Measurements from ENCODE around the gene XRCC4.
"Not testable (repeated sequence)": the region's sequence is repeated elsewhere in the genome, so short reads cannot be mapped to it uniquely, and the experiment has no call there.

XRCC4 gene

GRCh38 chr5:83118471-83118870, 41.1 kb downstream of the XRCC4 start:
- DNase-seq (ENCODE audit: low read depth): no peak

DNA sequence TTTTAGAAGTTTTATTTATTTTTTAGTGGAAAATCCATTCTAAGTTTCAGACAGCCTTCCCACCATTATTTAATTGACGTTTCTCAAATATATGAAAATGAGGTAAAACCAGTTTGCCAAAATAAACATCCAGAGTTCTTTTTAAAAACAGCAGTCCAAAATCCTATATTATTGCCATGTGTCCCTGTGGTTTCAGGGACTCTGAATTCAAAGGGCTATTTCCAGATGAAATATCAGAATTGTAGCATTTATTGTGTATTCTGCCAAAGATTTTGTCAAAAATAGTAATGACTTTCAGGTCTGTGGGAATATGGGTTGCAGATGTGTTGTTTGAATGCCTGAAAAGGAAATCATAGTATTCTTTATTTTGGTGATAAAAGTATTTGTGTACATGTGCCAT, 41.6 kb downstream of the XRCC4 start:
- DNase-seq (ENCODE audit: low read depth): no peak

DNA sequence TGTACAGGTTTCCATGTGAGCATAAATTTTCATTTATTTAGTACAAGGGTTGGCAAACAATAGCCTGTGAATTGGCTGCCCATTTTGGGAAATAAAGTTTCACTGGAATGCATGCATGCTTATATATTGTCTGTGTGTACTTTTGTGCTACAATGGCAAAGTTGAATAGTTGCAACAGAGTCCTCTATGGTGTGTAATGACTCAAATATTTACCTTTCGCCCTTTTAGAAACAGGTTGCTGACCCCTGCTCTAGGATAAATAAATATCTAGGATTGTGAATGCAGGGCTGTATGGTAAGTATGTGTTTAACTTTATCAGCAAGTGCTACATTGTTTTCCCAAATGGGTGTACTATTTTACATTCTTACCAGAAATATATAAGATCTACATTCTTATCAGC, 47.2 kb downstream of the XRCC4 start:
- DNase-seq (ENCODE audit: low read depth): no peak

DNA sequence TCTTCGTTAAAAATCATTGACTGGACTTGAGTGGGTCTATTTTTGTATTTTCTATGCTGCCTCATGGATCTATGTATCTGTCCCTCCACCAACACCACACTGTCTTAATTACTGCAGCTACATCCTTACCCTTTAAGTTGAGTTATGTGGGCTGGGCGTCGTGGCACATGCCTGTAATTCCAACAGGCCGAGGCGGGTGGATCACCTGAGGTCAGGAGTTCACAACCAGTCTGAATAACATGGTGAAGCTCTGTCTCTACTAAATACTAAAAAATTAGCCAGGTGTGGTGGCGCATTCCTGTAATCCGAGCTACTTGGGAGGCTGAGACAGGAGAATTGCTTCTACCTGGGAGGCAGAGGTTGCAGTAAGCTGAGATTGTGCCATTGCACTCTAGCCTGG, 48.2 kb downstream of the XRCC4 start:
- no peak for DNase-seq (ENCODE audit: low read depth)

DNA sequence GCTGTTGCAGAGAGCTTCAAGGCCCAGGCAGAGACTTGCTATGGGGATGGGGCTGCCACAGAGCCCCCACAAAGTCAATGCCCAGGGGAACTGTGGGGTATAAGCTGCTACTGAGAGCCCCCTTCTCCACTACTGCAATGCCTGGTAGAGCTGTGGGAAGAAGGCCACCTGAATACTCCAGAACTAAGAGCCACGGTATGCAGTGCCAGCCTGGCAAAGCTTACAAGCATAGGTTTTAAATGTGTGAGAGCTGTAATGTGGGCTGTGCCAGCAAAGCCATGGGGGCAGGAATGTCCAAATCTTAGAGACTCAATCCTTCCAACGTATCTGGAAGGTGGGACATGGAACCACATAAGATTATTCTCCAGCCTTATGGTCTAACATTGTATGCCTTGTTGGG, 49.2 kb downstream of the XRCC4 start:
- DNase-seq (ENCODE audit: low read depth): no peak

GRCh38 chr5:83133797-83134196, 56.5 kb downstream of the XRCC4 start:
- no peak for DNase-seq (ENCODE audit: low read depth)

DNA sequence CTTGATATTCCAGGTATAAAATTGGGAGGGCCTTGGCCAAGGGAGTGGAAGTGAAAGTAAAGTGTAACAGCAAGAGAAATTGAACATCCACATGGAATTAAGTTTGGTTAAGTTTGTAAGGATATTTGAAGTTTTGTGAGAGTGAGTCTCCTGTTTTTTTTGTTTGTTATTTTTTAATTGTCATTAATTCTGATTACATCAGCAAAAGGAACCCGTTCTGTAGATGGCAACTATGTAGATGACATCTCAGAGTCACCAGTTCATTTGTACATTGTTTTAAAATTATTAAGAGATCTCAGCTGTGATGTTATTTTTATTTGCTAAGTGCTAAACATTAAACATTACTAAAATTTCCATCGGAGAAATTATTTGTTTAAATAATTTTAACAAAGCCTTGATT, 65.2 kb downstream of the XRCC4 start:
- DNase-seq (ENCODE audit: low read depth): no peak

- DNase-seq (ENCODE audit: low read depth): no peak
These were observed 67.9 kb downstream of the XRCC4 start for GRCh38 chr5:83145241-83145640.

GRCh38 chr5:83145882-83146331, 68.6 kb downstream of the XRCC4 start:
- DNase-seq (ENCODE audit: low read depth): no peak

- no peak for DNase-seq (ENCODE audit: low read depth)
These were observed 69.1 kb downstream of the XRCC4 start for GRCh38 chr5:83146441-83146840.

DNA sequence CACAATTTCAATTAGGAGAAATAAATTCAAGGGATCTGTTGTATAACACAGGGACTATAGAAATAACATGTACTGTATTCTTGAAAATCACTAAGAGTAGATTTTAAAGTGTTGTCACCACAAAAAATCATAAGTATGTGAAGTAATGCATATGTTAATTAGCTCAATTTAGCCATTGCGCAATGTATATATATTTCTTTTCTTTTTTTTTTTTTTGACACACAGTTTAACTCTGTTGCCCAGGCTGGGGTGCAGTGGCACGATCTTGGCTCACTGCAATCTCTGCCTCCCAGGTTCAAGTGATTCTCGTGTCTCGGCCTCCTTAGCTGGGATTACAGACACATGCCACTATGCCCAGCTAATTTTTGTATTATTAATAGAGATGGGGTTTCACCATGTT, 70.2 kb downstream of the XRCC4 start:
- no peak for DNase-seq (ENCODE audit: low read depth)

DNA sequence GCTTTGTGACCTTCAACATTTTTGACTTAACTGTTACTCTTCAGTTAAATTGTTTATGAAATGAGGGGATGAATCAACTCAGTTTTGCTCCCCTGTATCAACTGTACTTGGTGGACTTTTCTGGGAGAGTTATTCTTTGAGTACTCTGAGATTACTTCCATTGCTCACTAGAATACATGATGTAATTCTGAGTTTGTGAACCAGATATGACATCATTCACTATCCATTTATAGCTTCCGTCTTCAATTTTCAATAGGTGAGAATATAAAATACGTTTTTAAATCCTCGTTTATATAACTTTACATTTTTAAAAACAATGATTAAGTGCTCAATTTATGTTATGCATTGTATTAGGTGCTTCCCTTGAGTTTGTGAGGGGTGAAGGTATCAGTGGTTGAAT, 71.0 kb downstream of the XRCC4 start:
- no peak for DNase-seq (ENCODE audit: low read depth)

DNA sequence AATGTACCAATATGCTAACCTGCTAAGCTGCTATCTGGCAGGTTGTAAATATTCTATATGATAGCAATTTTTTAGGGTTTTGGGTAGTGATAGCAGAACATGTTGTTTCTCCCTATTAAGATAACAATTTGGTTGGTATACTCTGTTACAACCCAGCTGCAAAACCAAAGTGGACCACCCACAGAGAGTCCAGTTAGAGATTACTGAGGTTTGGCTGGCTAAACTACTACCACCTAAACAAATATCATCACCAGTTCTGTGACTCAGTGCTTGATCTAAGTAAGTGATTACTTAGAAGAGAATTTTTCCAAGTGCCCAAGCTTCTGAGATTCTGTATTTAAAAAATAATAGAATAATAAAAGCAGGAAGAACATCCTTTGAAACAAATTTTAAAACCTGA, 72.3 kb downstream of the XRCC4 start:
- no peak for DNase-seq (ENCODE audit: low read depth)

DNA sequence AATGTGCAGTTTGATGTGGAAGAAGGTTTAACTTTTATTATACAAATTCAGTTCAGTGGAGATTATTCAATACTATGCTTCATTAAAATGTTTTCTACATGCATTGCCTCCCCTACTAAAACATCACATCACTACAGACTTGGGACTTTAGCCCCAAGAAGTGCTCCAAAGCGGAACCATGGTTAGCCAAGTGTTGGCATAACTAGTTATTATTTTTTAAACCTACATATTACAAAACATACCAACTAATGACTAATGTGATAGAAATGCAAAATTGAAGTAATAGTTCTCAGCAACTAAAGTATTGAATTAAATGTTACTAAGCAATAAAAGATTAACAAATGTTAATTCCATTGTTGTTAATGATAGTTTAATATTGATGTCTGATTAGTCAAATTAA, 74.5 kb downstream of the XRCC4 start:
- no peak for DNase-seq (ENCODE audit: low read depth)

- not testable (repeated sequence) for DNase-seq (ENCODE audit: low read depth)
These were observed 75.6 kb downstream of the XRCC4 start for GRCh38 chr5:83152996-83153395.

DNA sequence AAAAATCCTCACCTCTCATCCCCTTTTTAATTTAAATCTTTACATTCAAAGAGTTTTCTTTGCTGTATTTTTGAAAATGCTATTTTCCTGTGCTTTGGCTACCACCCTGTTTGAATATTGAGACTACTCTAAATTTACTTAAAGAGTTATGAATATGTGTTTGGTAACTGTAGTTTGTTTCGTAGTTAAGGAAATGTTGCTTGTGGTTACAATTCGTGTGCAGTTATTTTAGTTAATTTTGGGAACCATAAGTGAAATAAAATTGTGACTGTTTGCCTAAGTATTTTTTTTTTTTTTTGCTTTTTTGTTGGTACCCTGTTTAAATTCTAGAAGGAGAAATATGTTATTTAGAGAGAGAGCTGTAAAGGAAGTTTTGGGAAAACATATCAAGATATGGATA, 78.7 kb downstream of the XRCC4 start:
- no peak for DNase-seq (ENCODE audit: low read depth)

GRCh38 chr5:83157163-83157562, 79.8 kb downstream of the XRCC4 start:
- no peak for DNase-seq (ENCODE audit: low read depth)

DNA sequence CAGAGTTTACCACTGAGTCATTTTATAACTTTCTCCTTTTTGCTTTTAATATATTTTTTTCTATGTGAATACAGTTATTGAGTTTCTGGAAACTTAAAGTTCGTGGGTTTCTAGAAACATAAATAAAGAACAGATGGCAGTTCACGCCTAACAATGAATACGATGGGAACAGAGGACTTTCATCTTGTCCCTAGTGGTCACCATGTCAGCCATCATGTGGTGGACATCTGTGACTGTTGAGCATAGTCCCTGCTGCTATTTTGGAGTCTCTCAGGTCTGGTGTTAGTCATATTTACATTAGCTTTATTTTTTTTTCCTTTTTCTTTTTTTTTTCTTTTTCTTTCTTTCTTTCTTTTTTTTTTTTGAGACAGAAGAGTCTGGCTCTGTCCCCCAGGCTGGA, 85.3 kb downstream of the XRCC4 start:
- no peak for DNase-seq (ENCODE audit: low read depth)

DNA sequence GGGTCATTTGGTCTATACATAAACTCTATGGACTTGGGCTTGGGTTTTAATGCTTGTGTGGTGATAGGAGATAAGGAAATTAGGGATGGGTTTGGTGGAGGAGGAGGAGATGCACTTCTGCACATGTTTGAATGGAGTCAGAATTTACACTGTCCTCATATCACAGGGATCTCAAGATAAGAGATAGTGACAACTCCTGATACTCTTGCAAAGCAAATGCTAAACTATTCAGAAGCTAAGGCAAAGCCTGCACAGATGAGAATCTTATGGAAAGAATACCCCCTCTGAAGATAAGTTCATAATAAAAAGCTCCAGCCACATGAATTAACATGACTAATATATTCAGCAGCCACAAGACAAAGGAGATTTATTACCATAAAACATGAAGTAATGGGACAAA, 90.2 kb downstream of the XRCC4 start:
- DNase-seq (ENCODE audit: low read depth): no peak

- DNase-seq (ENCODE audit: low read depth): no peak
These were observed 92.4 kb downstream of the XRCC4 start for GRCh38 chr5:83169571-83170337.

DNA sequence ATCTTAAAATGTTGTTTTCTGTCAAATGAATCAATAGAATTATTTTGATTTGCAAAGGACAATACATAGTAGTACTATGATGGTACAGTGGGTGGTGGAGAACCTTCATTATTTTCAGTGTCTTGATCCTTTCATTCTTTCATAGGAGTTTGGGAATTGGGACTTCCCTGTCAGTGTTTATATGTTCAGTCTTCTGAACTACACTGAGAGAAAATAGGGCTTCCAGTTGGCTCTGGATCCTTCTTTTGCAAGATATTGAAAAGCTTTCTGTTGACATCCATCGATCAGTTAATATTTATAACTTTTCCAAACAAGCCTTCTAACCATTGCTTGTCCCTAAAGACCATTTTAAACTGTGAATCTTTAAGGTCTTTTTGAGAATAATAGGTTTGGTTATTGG, 94.7 kb downstream of the XRCC4 start:
- no peak for DNase-seq (ENCODE audit: low read depth)

- no peak for DNase-seq (ENCODE audit: low read depth)
These were observed 95.3 kb downstream of the XRCC4 start for GRCh38 chr5:83172655-83173054.

DNA sequence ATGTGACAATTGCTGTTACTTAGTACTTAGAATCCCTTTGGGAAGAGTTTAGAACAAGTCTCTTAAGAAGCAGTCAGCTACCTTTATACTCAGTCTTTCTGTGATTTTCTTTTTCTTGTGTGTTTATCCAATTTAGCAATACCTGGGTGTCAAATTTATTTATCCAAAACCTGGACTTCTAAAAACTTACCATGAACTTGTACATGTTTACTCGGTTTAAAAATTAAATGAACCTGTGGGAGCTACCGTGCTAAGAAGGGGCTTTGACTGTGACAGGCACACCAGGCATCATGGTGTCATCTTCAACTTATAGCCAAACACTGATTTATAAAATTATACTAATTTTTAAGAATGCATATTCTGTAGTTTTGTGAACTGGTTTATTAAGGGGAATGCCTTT, 96.5 kb downstream of the XRCC4 start:
- DNase-seq (ENCODE audit: low read depth): no peak

DNA sequence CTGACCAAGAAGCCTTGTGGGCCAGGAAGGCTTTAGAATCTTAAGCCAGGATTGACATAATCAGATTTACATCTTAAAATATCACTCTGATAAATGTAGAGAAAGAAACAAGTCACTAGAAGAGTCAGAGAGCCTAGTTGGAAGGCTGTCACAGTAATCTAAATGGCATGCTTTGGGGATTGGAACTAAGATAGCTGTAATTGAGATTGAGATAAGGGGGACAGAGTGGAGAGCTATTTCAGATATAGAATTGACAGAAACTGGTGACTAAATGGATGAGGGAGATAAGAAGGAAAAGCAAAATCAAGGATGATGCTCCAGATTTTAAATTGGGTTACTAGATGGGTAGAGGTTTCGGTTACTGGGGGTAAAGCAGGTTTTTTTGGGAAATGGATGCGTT, 100.5 kb downstream of the XRCC4 start:
- DNase-seq (ENCODE audit: low read depth): no peak
